DMS79 treated with DMSO at 0.1 percent for 48 hours (cell line): Measurements from ENCODE around the gene CCN5.
A peak's percentile ranks its signal among the peaks of the same experiment; 100 is the strongest.

Source experiments
- DNase-seq: peaks from one replicate; lab custom pipeline; 2025; lab: John Stamatoyannopoulos, UW

The CCN5 gene

GRCh38 chr20:44737116-44737515 is 21.9 kb downstream of the CCN5 start:
- DNase-seq = no peak

GRCh38 chr20:44738813-44739477 is 23.8 kb downstream of the CCN5 start:
- DNase-seq = no peak

- no peak for DNase-seq
Measured at GRCh38 chr20:44739942-44740341, 24.8 kb downstream of the CCN5 start.

- no peak for DNase-seq
Measured at GRCh38 chr20:44742304-44743079, 27.3 kb downstream of the CCN5 start.

- DNase-seq = no peak
Measured at GRCh38 chr20:44743080-44743701, 28.0 kb downstream of the CCN5 start.

- no peak for DNase-seq
Measured at GRCh38 chr20:44743916-44744655, 28.9 kb downstream of the CCN5 start.

GRCh38 chr20:44745122-44745597 is 30.0 kb downstream of the CCN5 start:
- no peak for DNase-seq

GRCh38 chr20:44745598-44746366 is 30.6 kb downstream of the CCN5 start, which contains the start of gene KCNK15:
Gene KCNK15 (plus strand): TSS chr20:44745865. CDS start chr20:44745911, 46 bp downstream.
- DNase-seq = no peak

- peak; percentile 86 for DNase-seq
Measured at GRCh38 chr20:44746367-44747165, 31.4 kb downstream of the CCN5 start.

GRCh38 chr20:44747166-44748004 is 32.2 kb downstream of the CCN5 start:
- peak; percentile 96 for DNase-seq

GRCh38 chr20:44748005-44748370 is 32.8 kb downstream of the CCN5 start:
- no peak for DNase-seq

GRCh38 chr20:44750081-44750805 is 35.1 kb downstream of the CCN5 start:
- DNase-seq = no peak

- DNase-seq = no peak
Measured at GRCh38 chr20:44752099-44752931, 37.1 kb downstream of the CCN5 start.

GRCh38 chr20:44754554-44754953 is 39.4 kb downstream of the CCN5 start:
- no peak for DNase-seq

- DNase-seq = no peak
Measured at GRCh38 chr20:44756011-44756688, 41.0 kb downstream of the CCN5 start.

- no peak for DNase-seq
Measured at GRCh38 chr20:44756956-44757355, 41.8 kb downstream of the CCN5 start.
